GM18520 (cell line): Measurements from ENCODE around the gene JAK1.

Experiments used
- ATAC-seq: cut with Tn5 transposase; IDR thresholded peaks from one replicate; pipeline ENCODE4 v1.9.1; 2021; ENCODE audit not compliant: unreplicated experiment

Gene JAK1

GRCh38 chr1:64871256-64871655 lies 95.1 kb downstream of the JAK1 start:
- ATAC-seq = no peak

DNA sequence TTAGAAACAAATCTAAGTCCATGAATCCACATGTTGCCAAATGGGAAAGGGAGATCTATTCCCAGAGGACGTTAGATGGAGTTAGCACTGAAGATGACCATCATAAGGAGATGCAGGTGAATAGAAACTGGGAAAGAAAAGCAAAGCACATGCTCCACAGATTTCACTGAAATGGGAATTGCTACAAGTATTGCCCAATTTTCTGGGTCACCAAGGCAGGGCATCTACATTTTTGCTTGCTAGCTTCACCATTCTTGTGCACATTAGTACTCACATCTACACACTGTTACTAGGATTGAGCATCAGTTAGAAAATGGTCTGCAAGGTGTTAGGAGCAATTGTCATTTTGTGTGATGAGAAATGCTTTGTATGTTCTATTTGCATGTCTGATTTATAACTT lies 99.1 kb downstream of the JAK1 start:
- ATAC-seq = no peak

GRCh38 chr1:64866689-64867088 lies 99.7 kb downstream of the JAK1 start:
- no peak for ATAC-seq

GRCh38 chr1:64865105-64865757 lies 101.1 kb downstream of the JAK1 start:
- ATAC-seq = no peak

GRCh38 chr1:64864018-64864940 lies 102.1 kb downstream of the JAK1 start:
- peak; percentile 100 for ATAC-seq

GRCh38 chr1:64861611-64862010 lies 104.7 kb downstream of the JAK1 start:
- no peak for ATAC-seq

- no peak for ATAC-seq
These were observed 109.0 kb downstream of the JAK1 start for GRCh38 chr1:64857347-64857746.

DNA sequence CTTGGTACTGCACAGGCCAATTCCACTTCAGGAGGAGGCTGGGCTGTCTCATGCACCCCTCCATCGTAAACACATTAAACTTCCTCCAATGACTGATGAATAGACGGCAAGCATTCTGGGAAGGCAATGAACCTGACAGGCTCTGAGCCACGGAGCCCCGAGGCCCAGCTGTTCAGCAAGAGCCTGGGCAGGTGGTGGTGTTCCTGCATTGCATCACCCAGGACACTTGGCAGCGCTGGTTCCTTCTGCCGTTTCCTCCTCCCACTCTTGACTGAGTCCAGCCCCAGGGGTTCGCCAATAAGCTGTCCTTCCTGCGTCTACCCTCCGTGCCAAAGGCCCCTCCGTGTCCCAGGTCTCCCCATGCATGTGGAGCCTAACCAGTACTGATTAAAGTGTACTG lies 109.8 kb downstream of the JAK1 start:
- no peak for ATAC-seq

DNA sequence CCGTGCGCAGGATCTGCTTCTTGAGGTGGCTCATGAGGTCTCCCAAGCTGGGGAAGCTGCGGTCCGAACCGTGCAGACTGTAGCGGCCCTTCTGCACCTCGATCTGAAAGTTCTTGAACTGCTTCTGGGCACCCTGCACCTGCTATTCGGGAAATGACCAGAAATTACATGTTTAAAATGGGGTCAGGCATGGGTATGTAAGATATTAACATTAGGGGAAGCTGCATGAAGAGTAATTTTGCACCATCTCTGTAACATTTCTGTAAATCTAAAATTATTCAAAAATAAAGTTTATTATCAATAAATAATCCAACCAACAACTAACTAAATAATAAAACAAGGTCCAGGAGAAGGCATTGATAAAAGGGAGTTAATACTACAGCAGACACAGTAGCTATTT lies 110.8 kb downstream of the JAK1 start:
- ATAC-seq = no peak

DNA sequence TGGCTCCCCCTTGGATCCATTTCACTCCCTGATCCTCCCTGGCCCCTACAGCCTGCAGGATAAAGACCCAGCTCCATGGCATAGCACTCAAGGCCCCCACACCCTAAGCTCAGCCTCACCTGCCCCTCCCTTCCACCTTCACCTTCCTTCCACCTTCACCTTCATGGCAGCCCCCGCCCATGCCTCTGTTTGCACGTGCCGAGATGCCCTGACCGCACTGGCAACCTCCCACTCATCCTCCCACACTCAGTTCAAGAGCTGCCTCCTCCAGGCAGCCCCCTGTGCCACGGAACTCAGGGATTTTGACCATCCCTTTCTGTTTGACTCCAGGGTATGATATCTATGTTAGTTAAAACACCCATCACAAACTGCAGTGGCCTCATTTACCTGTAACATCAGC lies 111.7 kb downstream of the JAK1 start:
- no peak for ATAC-seq

DNA sequence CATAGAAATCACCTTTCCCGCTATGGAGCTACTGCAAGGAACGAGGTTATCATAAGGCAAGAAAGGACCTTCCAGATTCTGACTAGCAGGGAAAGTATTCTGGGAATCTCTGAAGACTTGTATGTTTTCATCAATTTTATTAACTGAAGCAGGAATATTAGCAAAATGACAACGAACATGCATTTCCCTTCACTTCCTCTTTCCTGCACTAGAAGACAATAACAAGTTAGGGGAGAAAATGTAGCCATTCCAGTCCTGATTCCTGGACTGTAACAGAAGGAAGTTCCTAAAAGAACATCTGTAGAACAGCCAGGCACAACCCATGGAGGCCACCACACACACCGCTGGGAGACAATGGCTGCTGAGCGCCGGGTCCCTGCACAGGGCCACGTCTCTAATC lies 114.7 kb downstream of the JAK1 start:
- ATAC-seq = no peak

DNA sequence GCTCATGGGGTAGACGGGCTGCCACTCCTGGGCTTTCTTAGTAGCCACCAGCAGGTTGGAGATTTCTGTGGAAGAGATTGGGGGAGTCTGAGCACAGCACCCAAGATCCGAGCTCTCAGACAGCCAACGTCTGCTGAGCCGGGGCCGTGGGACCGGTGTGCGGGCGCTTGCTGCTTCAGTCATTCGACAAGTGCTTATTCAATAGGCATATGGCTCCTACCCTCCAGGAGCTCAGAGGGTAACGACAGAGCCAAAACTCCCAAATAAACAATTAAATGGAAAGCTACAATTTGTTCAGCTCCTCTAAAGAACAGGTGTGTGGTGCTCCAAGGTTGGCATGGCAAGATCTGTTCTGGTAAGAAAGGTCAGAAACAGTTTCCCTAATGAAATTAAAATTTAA lies 115.5 kb downstream of the JAK1 start:
- ATAC-seq = no peak

GRCh38 chr1:64849942-64850341 lies 116.4 kb downstream of the JAK1 start:
- no peak for ATAC-seq

DNA sequence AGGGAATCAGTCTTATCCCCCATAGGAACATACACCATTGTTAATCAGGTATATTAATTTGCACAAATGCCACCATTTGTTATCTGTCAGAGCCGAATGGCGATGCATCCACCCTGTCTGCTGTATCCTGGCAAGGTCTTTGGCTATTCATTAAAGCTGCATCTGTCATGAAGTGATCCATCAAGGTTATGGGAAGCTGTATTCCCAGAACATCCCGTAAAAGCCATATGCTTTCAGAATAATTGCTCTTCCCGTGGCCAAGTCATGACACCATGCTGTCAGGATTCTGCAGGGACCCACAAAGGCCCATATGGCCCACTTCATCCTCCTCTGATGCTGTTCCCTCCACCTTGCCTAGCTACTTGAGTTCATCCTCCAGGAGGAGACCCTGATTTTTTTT lies 117.5 kb downstream of the JAK1 start:
- ATAC-seq = no peak

DNA sequence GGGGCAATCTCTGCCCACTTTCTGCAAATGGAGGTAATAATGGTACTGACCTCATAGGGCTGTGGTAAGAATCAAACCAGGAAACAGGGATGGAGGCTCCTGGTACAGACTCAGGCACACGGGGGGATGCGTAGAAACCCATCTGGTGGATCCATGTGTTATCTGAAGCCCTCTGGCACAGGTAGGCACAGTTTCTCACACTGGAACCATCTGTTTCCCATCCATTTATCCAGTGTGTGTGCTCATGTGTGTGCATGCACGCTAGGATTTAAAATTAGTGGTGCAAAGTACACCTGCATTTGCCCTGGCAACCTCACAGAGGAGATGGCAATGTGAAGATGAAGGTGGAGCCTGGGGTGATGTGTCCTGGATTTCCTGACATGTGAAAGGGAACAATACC lies 118.2 kb downstream of the JAK1 start:
- no peak for ATAC-seq

GRCh38 chr1:64847666-64848065 lies 118.7 kb downstream of the JAK1 start:
- no peak for ATAC-seq

- ATAC-seq = no peak
These were observed 119.5 kb downstream of the JAK1 start for GRCh38 chr1:64846573-64847430.

- no peak for ATAC-seq
These were observed 120.4 kb downstream of the JAK1 start for GRCh38 chr1:64845831-64846425.

GRCh38 chr1:64844609-64845008 lies 121.7 kb downstream of the JAK1 start:
- no peak for ATAC-seq

- no peak for ATAC-seq
These were observed 122.2 kb downstream of the JAK1 start for GRCh38 chr1:64844175-64844574.

DNA sequence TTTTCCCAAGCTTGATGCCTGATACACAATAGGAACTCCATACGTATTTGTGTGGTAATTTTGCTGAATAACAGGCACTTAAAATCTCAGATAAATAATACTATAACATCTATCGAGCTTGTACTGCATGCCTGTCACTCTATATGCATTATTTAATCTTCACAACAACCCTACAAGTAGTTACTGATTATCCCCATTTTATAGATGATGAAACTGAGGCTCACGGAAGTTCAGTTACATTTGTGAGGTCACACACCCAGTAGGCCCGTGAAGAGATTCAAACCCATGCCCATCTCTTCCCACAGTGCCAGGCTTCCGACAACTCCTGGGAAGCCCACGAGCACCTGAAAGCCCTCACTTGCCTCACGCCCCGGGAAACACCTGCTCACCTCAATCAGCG lies 122.7 kb downstream of the JAK1 start:
- no peak for ATAC-seq
